Body of pancreas (tissue), 4 donors: ENCODE results near the gene HTR6. TPM values are rescaled to one million over a fixed set of nuclear protein-coding genes. Genes with fewer than 3 reads are reported as not detected.

Experiments
- ATAC-seq: fragments of 150-250 bp; one replicate; pipeline ENCODE4 v1.9.1; 2016
- DNase-seq, 4 donors: peaks; one replicate each; pipeline ENCODE4 v3.0.0-alpha.2; 2019
- H3K27ac ChIP-seq, 4 donors: fragments of 200-600 bp; sonication (generic); 1 replicate in 3 of 4; 2 replicates in 1 of 4; pipeline versions ENCODE4 v1.5.1 to v1.6.1; 2016 to 2019; ENCODE audit warnings: mild to moderate bottlenecking in 1 of 4, mixed read lengths in 1 of 4, moderate library complexity in 1 of 4
- H3K27me3 ChIP-seq, 2 donors: fragments of 200-600 bp; sonication (generic); one replicate each; pipeline ENCODE4 v1.6.0; 2016; ENCODE audit warnings: mild to moderate bottlenecking in 1 of 2
- H3K36me3 ChIP-seq, 2 donors: fragments of 200-600 bp; sonication (generic); replicated peaks in 1 of 2; 2 replicates each; pipeline ENCODE4 v1.5.1; 2016; ENCODE audit warnings: low read depth in 2 of 2; ENCODE audit not compliant: insufficient read depth in 1 of 2
- H3K4me1 ChIP-seq: fragments of 200-600 bp; sonication (generic); one replicate; pipeline ENCODE4 v1.6.0; 2016
- H3K4me3 ChIP-seq, 2 donors: fragments of 200-600 bp; sonication (generic); 1 replicate in 1 of 2; 2 replicates in 1 of 2; pipeline ENCODE4 v1.5.1; 2016 to 2019
- H3K9me3 ChIP-seq, 3 donors: fragments of 200-600 bp; sonication (generic); 1 replicate in 2 of 3; 2 replicates in 1 of 3; pipeline ENCODE4 v1.5.1; 2016
- POLR2A ChIP-seq, 3 donors: fragments of 450-650 bp; IDR thresholded peaks; one replicate each; pipeline ENCODE4 v1.6.1; 2016; ENCODE audit warnings: antibody characterized with exemption in 3 of 3, mild to moderate bottlenecking in 2 of 3
- WGBS, 2 donors: methylation state at CpG; one replicate each; pipeline ENCODE4 v1.1.5; 2017; 5-methylcytosine and 5-hydroxymethylcytosine counted together
- intact Hi-C: fragments of 100-400 bp; cut with DNase I; formaldehyde crosslinking; loops from one replicate; pipeline ENCODE4 v1.15.1; 2023
- total RNA-seq, 2 donors: library from RNA; depleted of rRNA; stranded (reverse); fragments of >200 nt; gene quantifications; one replicate each; pipeline ENCODE4 v1.1.0, GENCODE V29; 2016
- TF ChIP-seq, protein P1 (sequence below), 7 experiments: fragments of 450-650 bp in 4 of 7; fragments of 200-600 bp in 3 of 7; sonication (generic) in 3 of 7; IDR thresholded peaks; one replicate each; pipeline ENCODE4 v1.5.1; 2016 to 2019; ENCODE audit warnings: antibody characterized with exemption in 7 of 7

HTR6 gene
- total RNA-seq, 2 donors from 2014 or later = not detected

DNA sequence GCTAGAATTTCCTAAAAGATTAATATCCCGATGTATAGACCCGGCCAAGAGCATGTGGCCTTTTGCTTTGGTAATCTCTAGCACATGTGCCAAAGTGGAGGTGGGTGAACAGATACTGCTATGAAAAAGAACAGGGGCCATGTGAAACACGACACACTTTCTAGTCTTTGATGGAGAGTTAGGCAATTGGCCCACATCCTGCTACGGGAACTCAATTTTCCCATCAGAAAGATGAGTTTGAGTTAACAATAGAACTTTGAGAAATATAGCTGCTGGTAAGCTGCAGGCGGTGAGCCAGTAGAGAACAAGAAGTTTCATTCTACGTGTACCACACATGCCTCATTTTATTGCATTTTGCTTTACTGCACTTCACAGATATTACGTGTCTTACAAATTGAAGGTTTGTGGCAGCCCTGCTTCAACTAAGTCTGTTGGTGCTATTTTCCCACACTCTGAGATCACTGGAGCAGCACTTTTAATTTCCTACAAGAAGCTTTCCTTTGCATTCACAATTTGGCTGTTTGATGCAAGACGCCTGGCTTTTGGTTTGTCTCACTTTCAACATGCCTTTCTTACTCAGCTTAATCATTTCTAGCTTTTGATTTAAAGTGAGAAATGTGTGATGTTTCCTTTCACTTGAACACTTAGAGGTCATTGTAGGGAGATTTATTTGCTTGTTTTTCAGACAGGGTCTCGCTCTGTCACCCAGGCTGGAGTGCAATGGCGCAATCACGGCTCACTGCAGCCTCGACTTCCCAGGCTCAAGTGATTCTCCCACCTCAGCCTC, 46.3 kb downstream of the HTR6 start:
- 58 to 68% methylated on average over 12 of the region's 12 CpGs for WGBS, 2 donors
- no peaks in the 10 kb centered on the region for H3K27me3 ChIP-seq
- TF ChIP-seq POLR2A (IDR thresholded peaks at IDR 0.05) = no peak
- TF ChIP-seq, protein P1, sequence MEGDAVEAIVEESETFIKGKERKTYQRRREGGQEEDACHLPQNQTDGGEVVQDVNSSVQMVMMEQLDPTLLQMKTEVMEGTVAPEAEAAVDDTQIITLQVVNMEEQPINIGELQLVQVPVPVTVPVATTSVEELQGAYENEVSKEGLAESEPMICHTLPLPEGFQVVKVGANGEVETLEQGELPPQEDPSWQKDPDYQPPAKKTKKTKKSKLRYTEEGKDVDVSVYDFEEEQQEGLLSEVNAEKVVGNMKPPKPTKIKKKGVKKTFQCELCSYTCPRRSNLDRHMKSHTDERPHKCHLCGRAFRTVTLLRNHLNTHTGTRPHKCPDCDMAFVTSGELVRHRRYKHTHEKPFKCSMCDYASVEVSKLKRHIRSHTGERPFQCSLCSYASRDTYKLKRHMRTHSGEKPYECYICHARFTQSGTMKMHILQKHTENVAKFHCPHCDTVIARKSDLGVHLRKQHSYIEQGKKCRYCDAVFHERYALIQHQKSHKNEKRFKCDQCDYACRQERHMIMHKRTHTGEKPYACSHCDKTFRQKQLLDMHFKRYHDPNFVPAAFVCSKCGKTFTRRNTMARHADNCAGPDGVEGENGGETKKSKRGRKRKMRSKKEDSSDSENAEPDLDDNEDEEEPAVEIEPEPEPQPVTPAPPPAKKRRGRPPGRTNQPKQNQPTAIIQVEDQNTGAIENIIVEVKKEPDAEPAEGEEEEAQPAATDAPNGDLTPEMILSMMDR (IDR thresholded peaks at IDR 0.05) = no peak
- no peaks in the 10 kb centered on the region for H3K4me1 ChIP-seq
- peak overlapping the region in 3 of 4 donors; percentile 13 to 50 (median 28) for H3K27ac ChIP-seq
- ATAC-seq (no peak), DNase-seq (no peak)
- H3K4me3 ChIP-seq = no peak overlapping the region
- no peaks in the 10 kb centered on the region for H3K9me3 ChIP-seq
- intact Hi-C loops = no loop called here
- H3K36me3 ChIP-seq = no peaks in the 10 kb centered on the region

DNA sequence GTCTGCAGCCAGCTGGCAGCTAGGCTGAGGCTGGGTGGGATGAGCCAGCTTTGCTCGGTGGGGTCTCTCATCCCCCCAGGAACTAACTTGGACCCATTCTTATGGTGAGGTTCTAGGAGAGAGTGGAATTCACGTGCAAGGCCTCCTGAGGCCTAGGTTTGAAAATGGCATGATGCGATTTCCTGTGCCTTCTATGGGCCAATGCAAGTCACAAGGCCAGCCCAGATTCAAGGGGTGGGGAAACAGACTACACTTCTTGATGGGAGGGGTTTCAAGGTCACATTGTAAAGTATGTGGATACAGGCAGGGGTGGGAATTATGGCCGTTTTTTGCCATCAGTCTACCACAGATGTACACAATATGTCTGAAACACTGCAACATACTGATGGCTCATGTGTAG, 48.3 kb downstream of the HTR6 start:
- Histone ChIP-seq H3K4me1 (no peaks in the 10 kb centered on the region), H3K27ac (no peak overlapping the region), H3K9me3 (no peaks in the 10 kb centered on the region), H3K27me3 (no peaks in the 10 kb centered on the region), H3K36me3 (no peaks in the 10 kb centered on the region), H3K4me3 (no peak overlapping the region)
- no peak for DNase-seq
- intact Hi-C loops = no loop called here
- TF ChIP-seq POLR2A (IDR thresholded peaks at IDR 0.05) = no peak
- TF ChIP-seq, protein P1 (IDR thresholded peaks at IDR 0.05) = no peak
- 78 to 83% methylated on average over 4 of the region's 4 CpGs for WGBS, 2 donors
- ATAC-seq = no peak

DNA sequence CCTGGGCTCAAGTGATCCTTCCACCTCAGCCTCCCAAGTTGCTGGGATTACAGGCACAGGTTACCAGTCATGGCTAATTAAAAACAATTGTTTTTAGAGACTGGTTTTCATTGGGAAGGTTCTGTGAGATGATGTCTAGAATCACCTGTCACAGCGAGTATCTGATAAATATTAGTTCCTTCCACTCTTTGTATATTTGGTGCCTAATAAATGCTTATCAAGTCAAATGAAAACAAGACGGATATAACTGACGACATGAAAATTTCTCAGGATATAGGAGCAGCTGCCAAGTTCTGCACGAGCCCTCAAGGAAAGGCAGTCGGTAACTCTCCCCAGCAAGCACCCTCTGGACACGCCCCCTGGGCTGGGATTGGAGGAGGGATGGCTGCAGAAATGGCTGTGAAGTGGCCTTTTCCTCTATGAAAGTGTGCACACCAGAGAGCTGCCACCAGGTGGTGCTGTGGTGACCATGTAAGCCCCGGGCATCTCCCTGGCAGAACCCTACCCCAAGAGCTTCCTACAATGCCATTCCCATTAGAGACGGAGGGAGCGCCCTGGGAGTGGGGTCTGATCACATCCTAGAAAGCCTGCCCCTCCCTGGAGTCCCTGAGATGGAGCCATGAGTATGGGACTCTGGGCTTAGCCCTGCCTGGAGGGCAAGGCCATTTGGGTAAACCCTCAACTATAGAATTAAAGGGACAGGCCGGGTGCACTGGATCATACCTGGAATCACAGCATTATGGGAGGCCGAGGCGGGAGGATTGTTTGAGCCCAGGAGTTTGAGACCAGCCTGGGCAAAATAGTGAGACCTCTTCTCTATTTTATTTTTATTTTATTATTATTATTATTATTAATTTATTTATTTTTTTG, 50.9 kb downstream of the HTR6 start:
- no peaks in the 10 kb centered on the region for H3K36me3 ChIP-seq
- no peaks in the 10 kb centered on the region for H3K4me1 ChIP-seq
- H3K27ac ChIP-seq = no peak overlapping the region
- intact Hi-C loops = no loop called here
- WGBS, 2 donors = 35% methylated on average over 12 of the region's 12 CpGs
- peak; percentile 90 to 95 (median 92) for DNase-seq
- H3K9me3 ChIP-seq = no peaks in the 10 kb centered on the region
- H3K27me3 ChIP-seq = no peaks in the 10 kb centered on the region
- peak; percentile 99 for ATAC-seq
- TF ChIP-seq, protein P1 (IDR thresholded peaks at IDR 0.05) = peak; percentile 69 to 84 (median 80)
- TF ChIP-seq POLR2A (IDR thresholded peaks at IDR 0.05) = no peak
- H3K4me3 ChIP-seq = no peak overlapping the region

DNA sequence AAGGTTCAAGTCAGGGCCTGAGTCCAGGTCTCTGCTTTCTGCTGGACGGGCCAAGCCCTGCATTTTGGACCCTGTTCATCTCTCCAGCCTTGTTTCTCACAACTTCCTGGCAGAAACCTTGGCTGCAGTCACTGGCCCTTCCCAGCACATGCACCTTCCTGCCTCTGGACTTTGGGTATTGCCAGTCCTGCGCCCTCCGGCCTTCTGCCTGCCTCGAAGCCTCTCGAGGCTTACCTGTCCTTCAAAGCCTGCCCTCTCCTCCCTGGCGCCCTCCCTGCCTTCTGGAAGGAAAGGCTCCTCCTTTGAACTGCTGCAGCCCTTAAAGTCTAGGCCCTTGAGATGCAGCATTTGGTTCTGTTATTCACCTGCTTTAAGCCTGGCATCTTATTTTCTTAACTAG, 52.8 kb downstream of the HTR6 start:
- TF ChIP-seq, protein P1 (IDR thresholded peaks at IDR 0.05) = no peak
- no peak for TF ChIP-seq POLR2A (IDR thresholded peaks at IDR 0.05)
- intact Hi-C loops = no loop called here
- no peaks in the 10 kb centered on the region for H3K9me3 ChIP-seq
- H3K27ac ChIP-seq = no peak overlapping the region
- no peak overlapping the region for H3K4me3 ChIP-seq
- H3K27me3 ChIP-seq = no peaks in the 10 kb centered on the region
- DNase-seq (no peak), ATAC-seq (no peak)
- no peaks in the 10 kb centered on the region for H3K36me3 ChIP-seq
- H3K4me1 ChIP-seq = no peaks in the 10 kb centered on the region
- WGBS, 2 donors = 84 to 85% methylated on average over 6 of the region's 6 CpGs
